Caco-2 (cell line): ENCODE data around the gene ZBTB7A. TPM values are rescaled to one million over a fixed set of nuclear protein-coding genes. Genes with fewer than 3 reads are reported as not detected.

Experiments used
- Bru-seq: library from RNA; stranded (reverse); fragments of 400-500 nt; gene quantifications from one replicate; lab custom pipeline; 2021; lab: Mats Ljungman, UMichigan
- BruChase-seq, 2 experiments: library from RNA; stranded (reverse); fragments of 400-500 nt; gene quantifications; one replicate each; lab custom pipeline; 2021; lab: Mats Ljungman, UMichigan
- BruUV-seq: library from RNA; stranded (reverse); fragments of 400-500 nt; replicated peaks from 2 replicates; lab custom pipeline; 2021; lab: Mats Ljungman, UMichigan
- CTCF ChIA-PET: fragments of 300-600 bp; sonication (Branson Sonifier 250); formaldehyde crosslinking; loops from one replicate; lab custom pipeline; 2022; ENCODE audit warnings: antibody characterized with exemption; lab: Charles Lee
- POLR2A ChIA-PET: fragments of 300-600 bp; sonication (Branson Sonifier 250); formaldehyde crosslinking; loops from one replicate; lab custom pipeline; 2022; ENCODE audit warnings: antibody characterized with exemption; lab: Charles Lee
- DNase-seq, 2 experiments: peaks; one replicate each; pipeline versions ENCODE4 v3.0.0 to v3.0.0-alpha.2; 2020 to 2022
- H3K27me3 ChIP-seq: replicated peaks from 2 replicates; pipeline ENCODE4 v1.6.0; 2011; ENCODE audit warnings: low read length; ENCODE audit not compliant: control insufficient read depth, insufficient read depth
- H3K36me3 ChIP-seq: 2 replicates; pipeline ENCODE4 v1.5.1; 2011; ENCODE audit warnings: low read length; ENCODE audit not compliant: control insufficient read depth, insufficient read depth
- H3K4me1 ChIP-seq: fragments of 250-450 bp; sonication (Bioruptor Pico); 2 replicates; pipeline ENCODE4 v1.5.1; 2020; ENCODE audit warnings: mild to moderate bottlenecking
- H3K4me3 ChIP-seq: 2 replicates; pipeline ENCODE4 v1.5.1; 2011; ENCODE audit warnings: low read depth, mild to moderate bottlenecking, control low read depth, low read length
- H3K9me3 ChIP-seq: fragments of 250-450 bp; sonication (Bioruptor Pico); 2 replicates; pipeline ENCODE4 v1.5.1; 2020; ENCODE audit warnings: mild to moderate bottlenecking, moderate library complexity
- H3K27ac Mint-ChIP-seq: one replicate; pipeline ENCODE4 v1.8.0; 2022; ENCODE audit warnings: mixed read lengths; ENCODE audit not compliant: unreplicated experiment
- H3K27me3 Mint-ChIP-seq: one replicate; pipeline ENCODE4 v1.8.0; 2022; ENCODE audit warnings: mixed read lengths; ENCODE audit not compliant: insufficient read depth, unreplicated experiment
- H3K36me3 Mint-ChIP-seq: one replicate; pipeline ENCODE4 v1.8.0; 2022; ENCODE audit warnings: mild to moderate bottlenecking, mixed read lengths; ENCODE audit not compliant: insufficient read depth, unreplicated experiment
- H3K4me1 Mint-ChIP-seq: one replicate; pipeline ENCODE4 v1.8.0; 2022; ENCODE audit warnings: low read depth, mixed read lengths; ENCODE audit not compliant: unreplicated experiment
- H3K4me3 Mint-ChIP-seq: one replicate; pipeline ENCODE4 v1.8.0; 2022; ENCODE audit warnings: mild to moderate bottlenecking, moderate library complexity, mixed read lengths; ENCODE audit not compliant: unreplicated experiment
- H3K9me3 Mint-ChIP-seq: one replicate; pipeline ENCODE4 v1.8.0; 2022; ENCODE audit warnings: mixed read lengths; ENCODE audit not compliant: unreplicated experiment
- CTCF ChIP-seq, 2 experiments: fragments of 200-600 bp in 1 of 2; IDR thresholded peaks; 1 replicate in 1 of 2; 2 replicates in 1 of 2; pipeline versions ENCODE4 v1.5.1 to v1.8.0; 2011 to 2022; ENCODE audit warnings: antibody characterized with exemption in 1 of 2, control low read depth in 1 of 2, inconsistent platforms in 1 of 2, low read depth in 1 of 2, low read length in 1 of 2, mild to moderate bottlenecking in 1 of 2, moderate library complexity in 1 of 2; ENCODE audit not compliant: insufficient read depth in 1 of 2, severe bottlenecking in 1 of 2, unreplicated experiment in 1 of 2
- intact Hi-C: fragments of 100-400 bp; cut with micrococcal nuclease; formaldehyde crosslinking; loops from one replicate; pipeline ENCODE4 v1.10.0; 2022; ENCODE audit not compliant: unreplicated experiment
- long read RNA-seq: library from polyadenylated mRNA; stranded (forward); transcript quantifications from one replicate; pipeline ENCODE4 v2.0.0, GENCODE V29; 2022
- total RNA-seq: library from RNA; stranded (reverse); gene quantifications from 2 replicates; pipeline ENCODE4 v1.2.3, GENCODE V29; 2022

ZBTB7A gene
- 11.9 and 14.7 TPM in 2 replicates for total RNA-seq
- percentile 63 among the genes with signal in this experiment for Bru-seq, nascent RNA
- percentile 65 among the genes with signal in this experiment for BruChase-seq, experiment 1, labeled RNA remaining after a 2-hour chase
- percentile 67 among the genes with signal in this experiment for BruChase-seq, experiment 2, labeled RNA remaining after a 6-hour chase
- long read RNA-seq, partial matches to known transcripts: 2 of 9 reads
- long read RNA-seq, other reads (novel, unspliced or antisense): 4 of 9 reads

- H3K4me3 Mint-ChIP-seq: peak within 1 kb of the TSS; percentile 76
- H3K36me3 Mint-ChIP-seq: peaks cover 12% of the 10 kb centered on the region
- ChIA-PET CTCF (interaction anchor here (0.6 kb wide), 2 partner anchors 94 to 741 kb away, joined by 3 to 5 read pairs; no protein-coding TSS in a partner anchor), POLR2A (interaction anchor here (0.5 to 1.1 kb wide), 3 partner anchors 276 to 1556 kb away, joined by 3 read pairs; partner anchors contain the start of gene SAFB)
- TF ChIP-seq CTCF (IDR thresholded peaks at IDR 0.05; ENCODE audit: insufficient read depth in 1 of 2, low read depth in 1 of 2, low read length in 1 of 2, severe bottlenecking in 1 of 2, unreplicated experiment in 1 of 2): no peak
- Histone ChIP-seq H3K4me1 (peaks cover 24% of the 10 kb centered on the region), H3K27me3 (no peaks in the 10 kb centered on the region), H3K9me3 (no peaks in the 10 kb centered on the region), H3K4me3 (peak within 1 kb of the TSS; percentile 91), H3K36me3 (no peaks in the 10 kb centered on the region; the same call in 1 of the 2 replicates)
- H3K27me3 Mint-ChIP-seq: no peaks in the 10 kb centered on the region
- BruUV-seq: no TSS peak
- H3K27ac Mint-ChIP-seq: no peak within 1 kb of the TSS
- DNase-seq: peak; percentile 75 to 84
- H3K9me3 Mint-ChIP-seq: no peaks in the 10 kb centered on the region
- intact Hi-C loops: loop anchor here (5.0 to 10.0 kb wide), 3 partner anchors 55 to 82 kb away; partner anchors contain the start of genes EEF2, MAP2K2 and PIAS4
- H3K4me1 Mint-ChIP-seq: no peaks in the 10 kb centered on the region
These were observed at the start of gene ZBTB7A for GRCh38 chr19:4066682-4067395. TSS of gene ZBTB7A (minus strand) at chr19:4066899. CDS start at chr19:4055232, 11,667 bp downstream.

- Histone ChIP-seq H3K9me3 (no peaks in the 10 kb centered on the region), H3K4me3 (no peak overlapping the region), H3K36me3 (no peaks in the 10 kb centered on the region; the same call in none of the 2 replicates), H3K27me3 (no peaks in the 10 kb centered on the region), H3K4me1 (no peaks in the 10 kb centered on the region)
- DNase-seq: no peak
- Mint-ChIP-seq H3K4me3 (no peak overlapping the region), H3K4me1 (peaks cover under 1% of the 10 kb centered on the region), H3K27me3 (no peaks in the 10 kb centered on the region), H3K9me3 (no peaks in the 10 kb centered on the region), H3K27ac (no peak overlapping the region), H3K36me3 (peaks cover 57% of the 10 kb centered on the region)
- POLR2A ChIA-PET: no interaction called here
- intact Hi-C loops: no loop called here
- CTCF ChIA-PET: interaction anchor here (0.9 kb wide), 1 partner anchor 25 kb away, joined by 4 read pairs; no protein-coding TSS in a partner anchor
- no TSS peak for BruUV-seq
- TF ChIP-seq CTCF (IDR thresholded peaks at IDR 0.05; ENCODE audit: insufficient read depth in 1 of 2, low read depth in 1 of 2, low read length in 1 of 2, severe bottlenecking in 1 of 2, unreplicated experiment in 1 of 2): no peak
These were observed 49.2 kb upstream of the ZBTB7A start for GRCh38 chr19:4115818-4116385.
